Middle frontal gyrus (tissue), 1 donor: ENCODE measurements around the gene RHNO1.

Experiments
- DNase-seq: peaks from one replicate; pipeline ENCODE4 v3.0.0-alpha.2; 2015; ENCODE audit warnings: low spot score; ENCODE audit errors: extremely low spot score

Gene RHNO1

DNA sequence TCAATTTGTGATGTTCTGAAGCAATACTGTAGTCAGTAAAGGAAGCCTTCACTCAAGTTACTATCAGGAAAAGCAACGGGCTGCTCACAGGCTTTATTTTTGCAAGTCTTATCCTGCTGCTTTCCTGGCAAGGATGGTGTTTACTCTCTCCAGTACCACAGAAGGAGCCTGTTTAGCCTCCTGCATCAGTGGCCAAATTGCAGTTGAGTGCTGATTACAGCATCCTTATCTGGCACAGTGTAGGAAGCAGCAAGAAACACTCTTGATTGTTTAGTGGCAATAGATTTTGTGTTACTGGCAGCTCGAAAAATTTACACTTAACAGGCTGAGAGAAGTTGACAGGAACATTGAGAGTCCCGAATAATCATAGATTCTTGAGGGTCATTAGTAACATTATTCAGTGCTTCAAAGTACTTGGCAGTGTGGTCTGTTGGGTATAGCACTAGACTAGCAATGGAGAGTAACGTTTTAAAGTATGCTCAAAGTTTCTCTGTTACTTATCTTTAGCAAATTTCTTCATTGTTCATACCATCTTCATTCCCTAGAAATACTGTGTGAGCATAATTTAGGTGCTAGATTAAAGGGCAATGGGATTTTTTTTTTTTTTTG is 25.4 kb downstream of the RHNO1 start:
- DNase-seq = peak; percentile 39

DNA sequence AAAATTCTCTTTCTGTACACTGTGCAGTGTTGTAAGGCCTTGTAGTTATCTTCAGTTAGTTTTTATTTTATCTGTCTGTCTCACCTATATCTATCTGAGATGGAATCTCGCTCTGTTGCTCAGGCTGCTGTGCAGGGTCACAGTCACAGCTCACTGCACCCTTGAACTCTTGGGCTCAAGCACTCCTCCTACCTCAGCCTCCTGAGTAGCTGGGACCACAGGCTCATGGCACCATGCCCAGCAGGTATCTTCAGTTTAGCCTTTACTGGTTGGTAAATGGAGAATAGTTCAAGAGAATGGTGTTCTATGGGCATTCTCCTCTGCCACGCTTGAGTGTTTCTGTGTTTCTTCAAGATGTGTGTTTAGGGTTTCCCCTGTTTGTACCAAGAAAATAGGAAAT is 27.2 kb downstream of the RHNO1 start:
- no peak for DNase-seq

DNA sequence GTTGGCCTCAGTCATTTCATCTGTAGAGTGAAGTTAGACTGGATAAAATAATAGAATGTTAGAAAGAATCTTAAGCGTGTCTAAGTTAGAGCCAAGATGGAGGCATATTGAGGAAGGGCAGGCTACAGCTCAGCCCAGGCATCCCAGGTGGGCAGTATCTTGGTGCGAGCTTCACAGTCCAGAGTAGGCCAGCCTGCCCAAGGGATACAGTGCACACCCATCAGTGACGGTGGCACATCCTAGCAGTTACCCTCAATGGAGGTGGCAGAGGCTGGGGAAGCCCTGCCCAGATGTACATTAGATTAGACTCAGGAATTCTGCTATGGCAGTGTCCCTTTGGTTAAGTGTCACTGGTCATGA is 35.2 kb downstream of the RHNO1 start:
- no peak for DNase-seq

DNA sequence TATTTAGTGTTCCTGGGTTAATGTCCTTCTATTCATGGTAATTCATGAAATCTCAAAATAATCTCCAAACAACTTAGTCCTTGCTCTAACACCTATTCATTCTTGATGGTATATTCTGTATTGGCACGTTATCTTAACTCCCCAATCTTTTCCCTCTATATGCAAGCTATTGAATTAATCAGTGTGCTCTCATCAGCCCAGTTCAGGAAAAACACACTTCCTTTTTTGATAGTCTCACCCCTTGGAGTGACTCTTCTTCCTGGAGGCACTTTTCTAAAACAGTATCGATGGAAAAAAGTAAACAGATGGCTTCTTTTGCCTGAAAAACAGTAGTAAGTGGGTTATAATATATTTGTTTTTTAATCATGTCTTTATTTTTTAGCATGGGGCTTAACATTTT is 42.2 kb downstream of the RHNO1 start:
- no peak for DNase-seq

DNA sequence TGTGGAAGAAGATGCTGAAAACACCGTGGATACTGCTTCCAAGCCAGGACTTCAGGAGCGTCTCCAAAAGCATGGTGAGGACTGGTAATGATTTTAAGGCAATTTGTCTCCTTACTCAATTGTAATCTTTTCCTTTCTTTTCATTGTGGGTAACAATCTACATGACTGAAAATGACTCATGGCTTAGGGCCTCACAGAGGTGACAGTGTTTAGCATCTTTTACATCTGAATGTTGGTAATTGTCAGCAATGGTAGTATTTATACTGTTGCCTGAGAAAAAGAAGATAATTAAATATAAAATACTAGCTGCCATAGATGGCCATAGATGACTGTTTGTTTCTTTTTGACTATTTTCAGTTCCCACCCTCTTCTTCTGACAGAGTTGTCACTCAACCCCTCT is 45.3 kb downstream of the RHNO1 start:
- no peak for DNase-seq

DNA sequence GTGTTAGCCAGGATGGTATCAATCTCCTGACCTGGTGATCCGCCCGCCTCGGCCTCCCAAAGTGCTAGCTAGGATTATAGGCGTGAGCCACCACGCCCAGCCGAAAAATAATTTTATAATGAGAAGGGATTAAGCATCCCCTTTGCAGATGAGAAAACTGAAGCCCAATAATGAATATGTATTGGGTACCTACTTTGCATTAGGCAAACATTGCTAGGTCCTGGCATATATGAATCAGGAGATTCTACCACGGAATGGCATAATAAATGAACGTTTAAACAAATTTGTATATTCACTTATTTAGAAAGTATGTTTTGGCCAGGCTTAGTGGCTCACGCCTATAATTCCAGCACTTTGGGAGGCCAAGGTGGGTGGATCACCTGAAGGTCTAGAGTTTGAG is 46.0 kb downstream of the RHNO1 start:
- DNase-seq = no peak

DNA sequence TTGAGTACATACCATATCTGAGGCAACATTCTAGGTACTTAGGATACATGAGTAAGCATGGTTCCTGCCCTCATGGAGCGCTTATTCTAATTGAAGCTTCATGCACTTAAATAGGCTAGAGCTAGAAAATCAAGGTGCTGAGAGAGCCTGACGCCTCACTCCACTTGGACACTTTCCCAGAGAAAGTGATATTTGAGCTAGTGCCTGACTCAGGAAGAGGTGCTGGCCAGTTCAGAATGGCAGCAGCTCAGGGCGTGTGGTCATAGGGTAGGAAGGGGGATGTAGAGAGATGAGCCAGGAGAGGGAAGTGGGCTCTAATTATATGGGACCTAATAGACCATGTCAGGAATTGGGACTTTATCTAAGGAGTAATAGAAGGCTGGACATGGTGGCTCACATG is 47.0 kb downstream of the RHNO1 start:
- DNase-seq = no peak

DNA sequence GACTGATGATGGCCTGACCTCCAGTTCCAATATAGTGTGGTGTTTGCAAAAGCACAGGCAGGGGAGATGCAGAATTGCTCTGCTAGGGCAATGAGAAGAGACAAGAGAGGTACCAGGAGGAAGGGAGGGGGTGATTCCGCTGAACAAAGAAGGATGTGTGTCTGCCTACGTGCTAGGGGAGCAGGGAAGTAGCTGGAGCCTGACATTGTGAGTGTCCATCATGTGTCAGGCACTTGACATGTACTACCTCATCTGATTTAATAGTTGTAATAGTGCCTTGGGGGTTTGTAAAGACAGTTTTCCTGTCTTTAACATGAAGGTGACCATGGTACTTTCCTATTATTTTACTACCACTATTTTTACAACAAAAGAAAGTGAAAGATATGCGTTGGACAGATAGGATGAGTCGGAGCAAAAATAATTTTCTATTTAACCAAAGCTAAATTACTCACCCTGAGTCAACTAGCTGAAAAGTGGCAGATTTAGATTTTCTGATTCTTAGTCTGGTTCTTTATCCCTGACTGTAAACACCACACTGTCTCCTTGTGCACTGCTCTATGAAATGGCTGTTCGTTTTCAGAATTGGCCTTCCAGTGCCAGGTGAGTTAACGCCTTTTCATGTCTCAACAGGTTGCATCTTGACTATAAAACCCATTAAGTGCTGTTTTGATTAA is 48.4 kb downstream of the RHNO1 start:
- DNase-seq = no peak

DNA sequence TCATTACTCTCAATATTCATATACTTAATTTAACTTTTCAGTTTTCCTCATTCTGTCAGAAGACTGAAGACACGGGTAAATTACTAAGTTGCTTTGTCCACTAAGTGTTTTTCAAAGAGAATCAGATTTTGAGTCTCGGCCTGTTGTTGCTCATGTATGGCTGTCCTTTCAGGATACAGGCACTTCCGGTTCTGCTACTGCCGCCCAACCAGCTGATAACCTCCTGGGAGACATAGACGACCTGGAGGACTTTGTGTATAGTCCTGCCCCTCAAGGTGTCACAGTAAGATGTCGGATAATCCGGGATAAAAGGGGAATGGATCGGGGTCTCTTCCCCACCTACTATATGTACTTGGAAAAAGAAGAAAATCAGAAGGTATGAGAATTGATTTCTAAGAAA is 53.8 kb downstream of the RHNO1 start:
- DNase-seq = no peak

DNA sequence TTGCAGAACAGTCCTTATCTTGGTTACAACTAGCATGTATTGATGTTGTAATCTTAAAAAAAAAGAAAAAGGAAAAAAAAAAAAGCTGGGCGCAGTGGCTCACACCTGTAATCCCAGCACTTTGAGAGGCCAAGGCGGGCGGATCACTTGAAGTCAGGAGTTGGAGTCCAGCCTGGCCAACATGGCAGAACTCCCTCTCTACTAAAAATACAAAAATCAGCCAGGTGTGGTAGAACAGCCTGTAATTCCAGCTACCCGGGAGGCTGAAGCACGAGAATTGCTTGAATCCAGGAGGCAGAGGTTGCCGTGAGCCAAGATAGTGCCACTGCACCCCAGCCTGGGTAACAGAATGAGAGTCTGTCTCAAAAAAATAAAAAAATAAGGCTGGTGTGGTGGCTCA is 56.6 kb downstream of the RHNO1 start:
- no peak for DNase-seq

DNA sequence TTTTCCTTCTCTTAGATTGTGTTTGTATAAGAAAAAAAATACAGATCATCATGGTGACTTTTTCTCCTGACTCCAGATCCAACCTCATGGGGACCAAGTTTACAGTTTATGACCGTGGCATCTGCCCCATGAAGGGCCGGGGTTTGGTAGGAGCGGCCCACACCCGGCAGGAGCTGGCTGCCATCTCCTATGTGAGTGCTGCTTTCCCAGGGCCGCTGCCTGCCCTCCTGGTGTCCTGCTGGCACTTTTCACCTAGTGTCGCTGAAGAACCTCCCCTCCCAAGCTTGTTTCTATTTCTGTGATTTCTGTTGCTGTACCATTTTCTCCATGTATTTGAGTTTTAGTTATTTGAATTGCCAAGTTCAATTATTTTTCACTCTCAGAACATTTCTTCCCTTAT is 57.3 kb downstream of the RHNO1 start:
- no peak for DNase-seq

DNA sequence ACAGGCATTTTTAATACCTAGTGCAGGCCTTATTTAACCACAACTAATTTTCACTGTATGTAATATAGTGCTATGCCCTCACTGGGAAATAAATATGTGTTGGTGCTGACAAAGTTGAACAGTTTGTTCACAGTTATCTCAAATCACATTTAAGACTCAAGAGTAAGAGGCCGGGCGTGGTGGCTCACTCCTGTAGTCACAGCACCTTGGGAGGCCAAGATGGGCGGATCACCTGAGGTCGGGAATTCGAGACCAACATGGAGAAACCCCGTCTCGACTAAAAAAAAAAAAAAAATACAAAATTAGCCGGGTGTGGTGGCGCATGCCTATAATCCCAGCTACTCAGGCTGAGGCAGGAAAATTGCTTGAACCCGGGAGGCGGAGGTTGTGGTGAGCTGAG is 59.3 kb downstream of the RHNO1 start:
- no peak for DNase-seq

DNA sequence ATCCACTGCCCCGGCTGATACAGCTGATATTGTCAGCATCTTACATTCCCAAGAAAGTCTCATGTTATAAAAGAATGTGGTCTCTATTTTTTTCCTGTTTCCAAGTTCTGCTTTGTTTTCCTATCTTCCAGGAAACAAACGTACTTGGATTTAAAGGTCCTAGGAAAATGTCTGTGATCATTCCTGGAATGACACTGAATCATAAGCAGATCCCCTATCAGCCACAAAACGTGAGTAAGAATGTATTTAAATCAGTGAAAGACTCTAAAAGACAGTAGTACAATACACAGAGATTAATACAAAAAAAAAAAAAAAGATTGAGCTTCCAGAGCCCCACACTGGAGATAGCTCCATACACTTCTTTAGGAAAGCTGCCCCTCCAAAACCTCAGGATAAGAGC is 60.5 kb downstream of the RHNO1 start:
- DNase-seq = no peak
